A204.1 (cell line): ENCODE data around the gene ZCCHC14.
"Not testable (repeated sequence)": the region's sequence is repeated elsewhere in the genome, so short reads cannot be mapped to it uniquely, and the experiment has no call there.

Source experiments
- FAIRE-seq: peaks from 2 replicates; lab custom pipeline; 2012; peaks lifted over from hg19 to GRCh38; lab: Jason Lieb, UNC

ZCCHC14 gene

GRCh38 chr16:87524407-87524806 is 31.6 kb upstream of the ZCCHC14 start:
- FAIRE-seq, result no peak

- FAIRE-seq, result not testable (repeated sequence)
Measured at GRCh38 chr16:87523605-87524004, 30.8 kb upstream of the ZCCHC14 start.

GRCh38 chr16:87521764-87522163 is 28.9 kb upstream of the ZCCHC14 start:
- not testable (repeated sequence) for FAIRE-seq

GRCh38 chr16:87519170-87519569 is 26.3 kb upstream of the ZCCHC14 start:
- FAIRE-seq, result not testable (repeated sequence)

GRCh38 chr16:87518430-87519051 is 25.7 kb upstream of the ZCCHC14 start:
- FAIRE-seq, result not testable (repeated sequence)

GRCh38 chr16:87517610-87518429 is 25.0 kb upstream of the ZCCHC14 start:
- not testable (repeated sequence) for FAIRE-seq

- no peak for FAIRE-seq
Measured at GRCh38 chr16:87516361-87516760, 23.5 kb upstream of the ZCCHC14 start.

- no peak for FAIRE-seq
Measured at GRCh38 chr16:87515475-87516330, 22.9 kb upstream of the ZCCHC14 start.

- not testable (repeated sequence) for FAIRE-seq
Measured at GRCh38 chr16:87509778-87510177, 17.0 kb upstream of the ZCCHC14 start.

GRCh38 chr16:87507351-87508069 is 14.7 kb upstream of the ZCCHC14 start:
- no peak for FAIRE-seq

- FAIRE-seq, result no peak
Measured at GRCh38 chr16:87506423-87507350, 13.9 kb upstream of the ZCCHC14 start.

GRCh38 chr16:87505834-87506233 is 13.0 kb upstream of the ZCCHC14 start:
- FAIRE-seq, result no peak

GRCh38 chr16:87503232-87503937 is 10.6 kb upstream of the ZCCHC14 start:
- not testable (repeated sequence) for FAIRE-seq

- FAIRE-seq, result no peak
Measured at GRCh38 chr16:87502308-87502969, 9.6 kb upstream of the ZCCHC14 start.

GRCh38 chr16:87501117-87501516 is 8.3 kb upstream of the ZCCHC14 start:
- no peak for FAIRE-seq

- no peak for FAIRE-seq
Measured at GRCh38 chr16:87499189-87499486, 6.3 kb upstream of the ZCCHC14 start.

- FAIRE-seq, result no peak
Measured at GRCh38 chr16:87498324-87499188, 5.7 kb upstream of the ZCCHC14 start.

- FAIRE-seq, result not testable (repeated sequence)
Measured at GRCh38 chr16:87497767-87498290, 5.0 kb upstream of the ZCCHC14 start.
